Erythroblast (primary cell): ENCODE measurements around the gene CPB1.

ENCODE experiments used
- GATA1 ChIP-seq: IDR thresholded peaks from 2 replicates; pipeline ENCODE4 v1.6.1; 2011; ENCODE audit warnings: low read depth, mild to moderate bottlenecking, control low read depth, low read length, moderate library complexity
- POLR2A ChIP-seq: IDR thresholded peaks from 2 replicates; pipeline ENCODE4 v1.6.1; 2011; ENCODE audit warnings: mild to moderate bottlenecking, low read length

GRCh38 chr3:148789906-148790305 lies 37.7 kb upstream of the CPB1 start:
- TF ChIP-seq POLR2A (no peak), GATA1 (no peak)
